GM18499 (cell line): ENCODE data around the gene NOTCH1.

ENCODE experiments used
- ATAC-seq: cut with Tn5 transposase; IDR thresholded peaks from one replicate; pipeline ENCODE4 v1.9.1; 2021; ENCODE audit warnings: moderate number of reproducible peaks; ENCODE audit not compliant: insufficient read depth, unreplicated experiment

Gene NOTCH1

GRCh38 chr9:136549010-136549980 lies 3.4 kb upstream of the NOTCH1 start:
- no peak for ATAC-seq

DNA sequence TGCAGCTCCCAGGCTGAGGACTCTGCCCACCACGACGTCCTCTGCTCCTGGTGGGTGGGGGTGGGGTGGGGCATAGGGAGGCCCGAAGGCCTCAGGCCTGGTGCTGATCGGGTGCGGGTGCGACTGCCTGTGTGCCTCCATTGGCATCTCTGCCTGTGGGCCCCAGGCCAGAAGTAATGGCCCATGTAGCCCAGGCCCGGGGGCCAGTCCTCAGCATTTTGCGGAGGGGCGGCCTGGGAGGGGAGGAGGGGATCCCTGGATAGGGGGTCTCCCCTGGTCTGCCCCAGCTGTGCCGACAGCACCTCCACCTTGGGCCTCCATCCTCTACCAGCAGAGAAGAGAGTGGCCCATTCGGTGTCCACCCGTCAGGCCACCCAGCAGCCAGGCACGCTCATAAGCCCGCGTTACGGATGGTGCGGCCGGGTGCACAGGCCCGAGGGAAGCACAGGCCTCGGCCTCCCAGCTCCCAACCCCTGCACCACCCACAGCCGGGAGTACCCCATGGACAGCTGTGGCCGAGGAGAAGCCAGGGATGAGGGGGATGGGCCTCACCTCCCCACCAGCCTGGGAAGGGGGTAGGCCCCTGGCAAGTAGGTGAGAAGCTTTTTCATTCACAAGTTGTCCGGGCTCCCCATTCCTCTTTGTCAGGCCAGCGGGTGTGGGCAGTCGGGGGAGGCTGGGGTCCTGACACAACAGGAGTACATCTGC lies 1.8 kb upstream of the NOTCH1 start:
- no peak for ATAC-seq

DNA sequence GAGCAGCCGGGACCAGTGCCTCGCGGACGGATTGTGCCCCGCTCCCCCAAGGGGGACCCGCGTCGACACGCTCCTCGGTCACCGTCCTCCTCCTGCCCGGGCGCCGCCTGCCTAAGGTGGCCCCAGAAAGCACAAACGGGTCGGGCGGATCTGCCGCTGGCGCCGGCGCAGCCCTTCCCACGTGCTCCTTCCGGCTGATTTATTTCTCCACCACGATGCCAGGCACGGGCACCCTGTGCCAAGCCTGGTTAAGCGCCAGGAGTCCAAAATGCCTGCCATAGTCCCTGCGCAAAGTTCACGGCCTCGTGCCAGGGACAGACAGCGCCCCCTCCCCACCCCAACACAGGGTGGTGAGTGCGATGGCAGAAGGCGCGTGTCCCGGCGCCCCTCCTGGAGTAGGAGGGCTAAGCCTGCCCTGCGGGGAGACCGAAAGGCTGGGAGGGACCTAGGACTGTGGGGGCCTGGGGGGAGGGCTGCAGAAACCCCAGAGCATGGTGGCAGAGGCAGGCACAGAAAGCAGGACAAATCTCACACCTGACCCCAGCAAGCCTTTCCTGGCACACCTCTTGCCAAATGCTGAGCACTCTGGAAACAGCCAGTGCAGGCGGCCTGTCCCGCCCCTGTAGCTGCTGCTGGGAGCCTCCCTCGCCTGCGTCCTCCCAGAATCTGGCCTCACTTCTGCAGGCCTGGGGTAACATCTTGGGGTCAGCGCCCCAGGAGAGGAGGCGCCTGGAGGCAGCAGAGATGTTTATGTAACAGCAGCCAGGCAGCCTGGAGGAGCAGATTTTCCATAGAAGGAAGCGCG lies 1.1 kb upstream of the NOTCH1 start:
- ATAC-seq = no peak

GRCh38 chr9:136545692-136545964 lies 220 bp downstream of the NOTCH1 start:
- ATAC-seq = no peak

DNA sequence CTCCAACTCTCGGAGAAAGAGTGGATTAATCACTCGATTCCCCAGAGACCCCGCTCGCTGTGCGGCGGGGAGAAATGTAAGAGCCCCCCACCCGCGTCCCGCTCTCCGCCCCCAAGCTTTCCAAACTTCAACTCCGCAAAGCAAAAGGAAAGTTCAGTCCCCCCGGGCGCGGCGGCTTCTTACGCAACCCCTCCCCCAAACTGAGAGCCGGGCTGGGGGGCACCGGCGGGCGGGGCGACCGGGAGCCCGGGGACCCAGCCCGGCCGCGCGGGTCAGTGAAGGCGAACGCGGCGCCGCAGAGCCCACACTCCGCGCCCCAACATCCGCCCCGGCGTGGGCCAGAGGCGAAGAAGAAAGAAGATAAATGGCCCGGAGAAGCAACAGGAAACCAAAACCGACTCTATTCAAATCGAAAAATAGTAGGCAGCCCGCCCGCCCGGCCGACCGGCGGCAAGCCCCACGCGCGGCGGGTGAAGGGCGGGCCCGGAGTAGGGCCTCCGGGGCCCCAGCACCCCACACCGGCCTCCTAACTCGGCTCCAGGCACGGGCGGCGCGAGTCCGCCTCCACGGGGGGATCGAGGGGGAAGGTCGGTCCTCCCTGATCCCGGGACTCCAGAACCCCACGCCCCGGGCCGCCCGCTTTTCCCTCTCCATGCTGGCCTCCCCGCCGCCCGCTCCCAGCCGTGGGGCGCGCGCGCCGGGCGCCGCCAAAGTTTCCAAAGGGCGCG lies 720 bp downstream of the NOTCH1 start:
- ATAC-seq = no peak

- ATAC-seq = no peak
These were observed 1.3 kb downstream of the NOTCH1 start for GRCh38 chr9:136544548-136544963.

DNA sequence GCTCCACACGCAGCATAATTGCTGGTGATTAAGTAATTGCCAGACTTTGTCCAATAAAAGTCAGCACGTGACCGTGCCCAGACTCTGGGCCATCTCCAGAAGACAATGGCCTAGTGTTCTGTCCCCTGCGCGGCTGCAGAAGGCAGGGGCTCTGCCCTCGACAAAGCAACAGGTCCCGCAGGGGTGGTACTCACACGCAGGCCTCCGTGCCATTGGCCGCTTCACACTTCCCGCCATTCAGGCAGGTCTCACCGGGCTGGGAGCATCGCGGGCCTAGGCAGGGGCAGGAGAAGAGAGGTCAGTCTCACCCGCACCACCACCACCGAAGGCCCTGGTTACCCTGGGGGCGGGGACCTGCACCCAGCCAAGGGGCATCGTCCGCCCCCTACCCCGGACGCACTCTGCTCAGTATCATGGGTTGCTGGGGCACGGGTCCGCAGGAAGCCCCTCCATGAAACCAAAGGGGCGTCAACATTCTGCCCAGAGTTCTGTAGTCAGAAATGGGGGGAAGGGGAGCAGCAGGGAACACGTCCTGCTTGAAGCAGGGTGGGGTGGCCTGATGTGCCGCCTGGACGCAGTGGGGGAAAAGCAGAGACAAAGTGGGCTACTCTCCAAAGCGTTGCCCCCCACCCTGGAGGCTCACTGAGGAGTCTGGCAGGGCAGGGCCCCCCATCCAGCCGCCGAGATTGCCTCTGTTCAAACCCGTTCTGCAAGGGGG lies 1.9 kb downstream of the NOTCH1 start:
- no peak for ATAC-seq

DNA sequence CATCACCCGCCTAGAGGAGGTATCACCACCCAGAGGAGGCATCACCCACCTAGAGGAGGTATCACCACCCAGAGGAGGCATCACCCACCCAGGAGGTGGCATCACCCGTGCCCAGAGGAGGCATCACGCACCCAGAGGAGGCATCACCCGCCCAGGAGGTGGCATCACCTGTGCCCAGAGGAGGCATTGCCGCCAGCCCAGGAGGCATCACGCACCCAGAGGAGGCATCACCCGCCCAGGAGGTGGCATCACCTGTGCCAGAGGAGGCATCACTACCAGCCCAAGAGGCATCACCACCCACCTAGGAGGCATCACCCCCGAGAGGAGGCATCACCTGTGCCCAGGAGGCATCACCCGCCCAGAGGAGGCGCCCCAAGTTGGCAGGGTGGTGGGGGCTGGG lies 2.6 kb downstream of the NOTCH1 start:
- ATAC-seq = no peak

- no peak for ATAC-seq
These were observed 3.4 kb downstream of the NOTCH1 start for GRCh38 chr9:136542241-136543040.

- no peak for ATAC-seq
These were observed 4.1 kb downstream of the NOTCH1 start for GRCh38 chr9:136541709-136542108.

DNA sequence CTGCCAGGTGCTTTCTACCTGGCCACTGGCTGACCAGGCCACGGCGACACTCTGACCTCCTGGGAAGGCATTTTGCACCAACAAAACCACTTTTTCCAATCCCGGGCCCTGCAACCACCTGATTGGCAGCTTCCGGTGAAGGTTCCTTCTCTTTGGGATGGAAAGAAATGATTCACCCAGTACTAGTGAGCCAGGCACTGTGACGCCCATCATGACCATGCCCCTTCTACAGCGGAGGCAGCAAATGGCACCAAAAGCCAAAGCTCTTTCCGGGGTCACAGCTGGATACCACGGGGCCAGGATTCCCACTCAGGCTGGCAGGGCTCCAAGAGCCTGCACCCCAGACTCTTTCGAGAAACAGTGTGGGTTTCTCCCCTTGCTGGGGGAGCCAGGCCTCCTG lies 4.7 kb downstream of the NOTCH1 start:
- ATAC-seq = no peak

- ATAC-seq = peak; percentile 36
These were observed 6.1 kb downstream of the NOTCH1 start for GRCh38 chr9:136539427-136540421.

DNA sequence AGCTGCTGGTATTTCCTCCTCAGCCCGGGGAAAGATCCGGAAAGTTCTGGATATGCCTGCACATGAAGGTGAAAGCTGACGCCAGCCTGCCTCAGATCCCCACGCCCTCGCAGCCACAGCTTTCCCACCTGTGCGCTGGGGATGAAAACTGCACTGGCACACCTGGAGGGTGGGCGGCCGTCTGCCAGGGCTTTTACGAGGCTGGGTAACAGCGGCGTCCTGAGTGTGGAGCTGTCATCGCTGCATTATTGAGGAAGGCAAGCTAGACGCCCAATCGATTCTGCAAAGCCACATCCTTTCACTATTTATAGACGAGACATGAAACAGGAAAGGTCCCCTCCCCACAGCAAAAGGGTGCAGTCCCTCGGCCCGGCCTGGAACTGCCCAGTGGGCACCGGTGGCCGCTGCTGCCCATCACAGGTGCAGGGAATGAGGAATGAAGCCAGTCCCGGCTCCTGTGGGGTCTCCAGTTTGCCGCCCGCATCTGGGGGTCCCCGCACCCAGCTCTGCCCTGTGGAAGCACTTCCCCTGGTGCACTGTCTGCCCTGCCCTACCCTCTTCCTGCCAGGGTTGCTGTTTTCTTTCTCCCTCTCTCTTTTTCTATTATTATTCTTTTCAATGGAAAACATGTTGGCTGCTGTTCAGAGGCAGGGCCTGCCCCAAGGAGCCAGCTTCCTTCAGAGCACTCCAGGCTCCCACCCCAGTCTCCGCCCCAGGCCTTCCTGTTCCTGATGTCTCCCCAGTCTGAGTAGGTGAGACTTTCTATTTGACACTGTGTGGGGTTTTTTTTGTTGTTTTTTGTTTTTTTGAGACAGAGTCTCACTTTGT lies 7.0 kb downstream of the NOTCH1 start:
- no peak for ATAC-seq

DNA sequence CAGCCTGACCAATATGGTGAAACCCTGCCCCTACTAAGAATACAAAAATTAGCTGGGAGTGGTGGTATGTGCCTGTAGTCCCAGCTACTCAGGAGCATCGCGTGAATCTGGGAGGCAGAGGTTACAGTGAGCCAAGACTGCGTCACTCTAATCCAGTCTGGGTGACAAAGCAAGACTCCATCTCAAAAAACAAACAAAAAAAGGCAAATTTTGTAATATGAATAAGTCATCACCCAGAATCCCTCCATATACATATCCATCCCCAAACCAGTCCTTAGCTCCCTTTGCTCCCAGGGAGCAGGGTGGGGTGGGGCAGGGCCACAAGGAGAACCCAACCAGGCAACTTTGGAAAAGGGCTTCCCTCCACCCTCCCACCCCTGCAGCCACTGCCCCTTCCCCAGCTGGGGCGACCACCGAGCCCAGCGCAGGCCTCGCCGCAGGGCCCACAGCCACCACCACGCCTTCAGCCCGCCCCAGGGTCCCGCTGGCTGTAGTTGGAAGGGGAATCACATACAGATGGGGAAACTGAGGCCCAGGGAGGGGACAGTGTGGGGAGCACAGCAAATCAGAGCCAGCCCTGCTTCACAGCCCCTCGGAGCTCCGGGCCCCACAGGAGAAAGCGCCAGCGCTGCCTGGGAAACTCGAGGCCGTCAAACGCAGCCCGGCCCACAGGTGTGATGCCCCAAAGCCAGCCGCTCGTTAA lies 7.8 kb downstream of the NOTCH1 start:
- ATAC-seq = no peak

DNA sequence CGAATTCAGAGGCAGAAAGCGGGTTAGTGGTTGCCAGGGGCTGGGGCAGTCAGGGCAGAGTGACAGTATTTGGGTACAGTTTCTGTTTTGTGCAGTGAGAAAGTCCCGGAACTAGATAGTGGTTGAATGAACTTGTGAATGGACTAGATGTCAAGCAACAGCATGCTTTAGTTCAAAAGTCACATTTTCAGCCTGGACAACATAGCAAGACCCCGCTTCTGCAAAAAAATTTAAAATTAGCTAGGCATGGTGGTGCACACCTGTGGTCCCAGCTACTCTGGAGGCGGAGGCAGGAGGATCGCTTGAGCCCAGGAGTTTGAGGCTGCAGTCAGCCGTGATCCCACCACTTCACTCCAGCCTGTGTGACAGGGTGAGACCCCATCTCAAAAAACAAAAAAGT lies 8.4 kb downstream of the NOTCH1 start:
- no peak for ATAC-seq

DNA sequence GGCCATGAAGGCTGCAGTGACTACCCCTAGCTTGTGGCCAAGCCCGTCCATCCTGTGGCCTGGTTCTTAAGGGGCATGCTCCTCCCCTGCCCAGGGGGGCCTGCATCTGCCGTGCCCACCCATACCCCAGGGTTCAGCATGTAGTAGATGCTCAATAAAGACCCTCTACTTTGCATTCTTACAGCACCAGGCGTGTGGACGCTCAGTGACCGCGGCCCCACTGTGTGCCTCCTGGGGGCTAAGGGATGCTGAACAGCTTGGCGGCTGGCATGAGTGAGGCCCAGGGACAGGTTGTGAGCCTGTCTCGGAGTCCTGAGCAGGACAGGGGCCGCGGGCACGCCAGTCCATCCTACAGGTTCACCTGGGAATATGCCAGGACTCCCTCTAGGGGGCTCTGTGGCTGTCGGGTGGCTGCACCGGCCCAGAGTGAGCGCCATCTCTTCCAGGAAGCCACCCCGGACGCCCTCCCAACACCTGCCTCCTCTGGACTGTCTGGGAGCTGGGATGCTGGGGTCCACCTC lies 9.1 kb downstream of the NOTCH1 start:
- ATAC-seq = no peak
